HFF-Myc (cell line): ENCODE data around the gene CISTR.

Experiments
- DNase-seq: peaks from one replicate; pipeline ENCODE4 v3.0.0-alpha.2; 2011; ENCODE audit warnings: low read depth; ENCODE audit errors: extremely low read depth
- H3K4me3 ChIP-seq: replicated peaks from 2 replicates; pipeline ENCODE4 v1.5.1; 2011; ENCODE audit warnings: low read depth, mild to moderate bottlenecking, control low read depth, low read length
- CTCF ChIP-seq: IDR thresholded peaks from 2 replicates; pipeline ENCODE4 v1.5.1; 2012; ENCODE audit warnings: mild to moderate bottlenecking, low read depth, low read length, control low read depth; ENCODE audit errors: missing control alignments

The CISTR gene

DNA sequence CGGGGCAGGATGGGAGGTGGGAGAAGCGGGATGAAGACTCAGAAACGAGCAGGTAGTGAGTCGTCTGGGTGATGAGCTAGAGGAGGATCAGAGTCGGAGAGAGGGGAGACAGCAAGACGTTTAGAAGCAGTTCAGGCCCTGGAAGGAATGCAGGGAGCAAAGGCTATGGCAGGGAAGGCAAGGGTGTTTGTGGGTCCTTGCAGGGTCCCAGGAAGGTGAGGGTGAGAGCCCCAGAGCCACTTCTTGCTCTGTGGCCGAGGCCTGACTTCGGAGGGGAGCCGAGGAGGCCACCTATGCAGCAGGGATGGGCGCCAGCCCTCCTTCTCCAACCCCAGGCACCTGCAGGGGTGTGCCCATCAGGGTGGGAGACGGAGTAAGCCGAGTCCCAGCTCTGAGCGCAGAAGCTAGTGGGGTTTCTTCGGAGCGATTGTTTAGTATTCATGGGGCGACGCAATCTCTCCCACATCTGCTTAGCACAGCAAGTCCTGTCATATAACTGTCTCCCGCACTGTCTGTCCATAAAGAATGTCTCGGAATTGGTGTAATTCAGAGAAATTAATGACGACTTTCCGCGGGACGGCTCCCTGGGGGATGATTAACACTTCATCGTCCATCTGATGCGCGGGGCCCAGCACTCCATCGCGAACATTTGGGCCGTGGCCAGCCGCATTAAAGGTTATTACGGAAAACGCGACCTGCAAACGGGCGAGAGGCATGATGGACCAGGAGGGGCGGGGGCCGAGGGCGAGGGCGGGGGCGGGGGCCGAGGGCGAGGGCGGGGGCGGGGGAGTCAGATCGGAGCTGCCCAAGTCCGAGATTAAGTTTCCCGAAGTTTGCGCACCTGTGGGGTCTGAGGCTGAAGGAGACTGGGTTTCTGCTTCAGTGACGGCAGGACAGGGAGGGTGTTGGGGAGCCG, 12.3 kb downstream of the CISTR start:
- no peak overlapping the region for H3K4me3 ChIP-seq
- no peak for DNase-seq

GRCh38 chr12:53738406-53739213, 13.2 kb downstream of the CISTR start:
- DNase-seq = no peak
- H3K4me3 ChIP-seq = no peak overlapping the region
- no peak for TF ChIP-seq CTCF

More for the DNA sequence above, 12.3 kb downstream of the CISTR start:
- no peak for TF ChIP-seq CTCF

- no peak for DNase-seq
- TF ChIP-seq CTCF = no peak
- no peak overlapping the region for H3K4me3 ChIP-seq
Measured at GRCh38 chr12:53737951-53738405, 13.8 kb downstream of the CISTR start.

- no peak for TF ChIP-seq CTCF
- DNase-seq = no peak
- no peak overlapping the region for H3K4me3 ChIP-seq
Measured at GRCh38 chr12:53737093-53737808, 14.5 kb downstream of the CISTR start.

DNA sequence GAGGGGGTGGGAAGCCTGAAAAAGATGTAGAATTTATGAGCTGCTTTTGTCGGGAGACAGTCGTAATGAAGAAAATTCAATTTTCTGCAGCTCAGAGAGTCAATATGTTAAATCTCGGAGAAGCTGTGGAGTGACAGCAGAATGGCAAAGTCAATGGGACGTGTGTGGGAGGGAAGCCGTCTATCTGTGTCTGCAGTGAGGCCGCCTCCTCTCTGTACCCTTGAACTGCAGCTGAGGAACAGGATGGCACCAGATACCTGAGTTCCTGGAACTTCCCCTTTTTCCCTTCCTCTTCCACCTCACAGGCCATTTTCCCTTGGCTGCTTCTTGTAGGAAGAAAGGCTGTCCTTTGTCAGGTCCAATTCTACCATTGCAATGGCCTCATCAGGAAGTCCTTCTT, 15.2 kb downstream of the CISTR start:
- TF ChIP-seq CTCF = no peak
- DNase-seq = no peak

GRCh38 chr12:53735556-53735955, 16.2 kb downstream of the CISTR start:
- DNase-seq = no peak
- no peak for TF ChIP-seq CTCF
- no peak overlapping the region for H3K4me3 ChIP-seq

More for the DNA sequence above, 15.2 kb downstream of the CISTR start:
- no peak overlapping the region for H3K4me3 ChIP-seq
